ENCODE data around the gene B3GAT1.

The B3GAT1 gene

DNA sequence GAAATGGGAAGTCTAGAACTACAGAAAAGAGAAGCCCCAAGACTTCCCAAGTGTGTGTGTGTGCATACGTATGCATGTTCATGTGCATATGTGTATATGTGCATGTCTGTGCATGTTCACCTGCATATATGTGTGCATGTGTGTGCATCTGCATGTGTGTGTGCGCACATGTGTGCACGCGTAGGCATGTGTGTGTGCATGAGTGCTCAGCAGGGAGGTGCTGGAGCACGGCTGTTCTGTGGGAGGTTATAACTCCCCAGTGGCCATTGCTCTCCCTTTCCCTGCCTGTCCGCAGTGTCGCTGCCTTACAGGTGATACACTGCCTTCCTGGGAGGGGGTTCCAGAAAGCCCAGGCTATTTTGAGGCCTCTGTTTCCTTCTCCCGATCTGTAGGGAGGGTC is 29.8 kb downstream of the B3GAT1 start:
- no peak overlapping the region for H2AFZ ChIP-seq (ENCODE audit: low read depth, low read length)
- peaks cover 3% of the 10 kb centered on the region for H4K20me1 ChIP-seq (ENCODE audit: insufficient read depth, low read length)
- H3K27me3 ChIP-seq (ENCODE audit: insufficient read depth, low read length, poor library complexity) = no peaks in the 10 kb centered on the region
- H3K9me3 ChIP-seq (ENCODE audit: insufficient read depth, low read length, severe bottlenecking) = no peaks in the 10 kb centered on the region
- H3K4me1 ChIP-seq (ENCODE audit: insufficient read depth, low read length) = peaks cover 20% of the 10 kb centered on the region
- no peak overlapping the region for H3K4me3 ChIP-seq (ENCODE audit: low read depth in 1 of 2, low read length in 2 of 2)
- no peak overlapping the region for H3K27ac ChIP-seq (ENCODE audit: low read length)
- H3K4me2 ChIP-seq (ENCODE audit: insufficient read depth, low read length) = no peak overlapping the region
- no peak for TF ChIP-seq EZH2 (IDR thresholded peaks at IDR 0.05; ENCODE audit: borderline replicate concordance, low read depth, low read length, severe bottlenecking)
- TF ChIP-seq, protein P1, sequence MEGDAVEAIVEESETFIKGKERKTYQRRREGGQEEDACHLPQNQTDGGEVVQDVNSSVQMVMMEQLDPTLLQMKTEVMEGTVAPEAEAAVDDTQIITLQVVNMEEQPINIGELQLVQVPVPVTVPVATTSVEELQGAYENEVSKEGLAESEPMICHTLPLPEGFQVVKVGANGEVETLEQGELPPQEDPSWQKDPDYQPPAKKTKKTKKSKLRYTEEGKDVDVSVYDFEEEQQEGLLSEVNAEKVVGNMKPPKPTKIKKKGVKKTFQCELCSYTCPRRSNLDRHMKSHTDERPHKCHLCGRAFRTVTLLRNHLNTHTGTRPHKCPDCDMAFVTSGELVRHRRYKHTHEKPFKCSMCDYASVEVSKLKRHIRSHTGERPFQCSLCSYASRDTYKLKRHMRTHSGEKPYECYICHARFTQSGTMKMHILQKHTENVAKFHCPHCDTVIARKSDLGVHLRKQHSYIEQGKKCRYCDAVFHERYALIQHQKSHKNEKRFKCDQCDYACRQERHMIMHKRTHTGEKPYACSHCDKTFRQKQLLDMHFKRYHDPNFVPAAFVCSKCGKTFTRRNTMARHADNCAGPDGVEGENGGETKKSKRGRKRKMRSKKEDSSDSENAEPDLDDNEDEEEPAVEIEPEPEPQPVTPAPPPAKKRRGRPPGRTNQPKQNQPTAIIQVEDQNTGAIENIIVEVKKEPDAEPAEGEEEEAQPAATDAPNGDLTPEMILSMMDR (IDR thresholded peaks at IDR 0.05; ENCODE audit: borderline replicate concordance, extremely low read depth, low read length, poor library complexity, severe bottlenecking) = no peak
- no peak for DNase-seq
- H3K9ac ChIP-seq (ENCODE audit: low read depth, low read length) = no peak overlapping the region
- no peaks in the 10 kb centered on the region for H3K79me2 ChIP-seq (ENCODE audit: insufficient read depth, low read length)
- no peaks in the 10 kb centered on the region for H3K36me3 ChIP-seq (ENCODE audit: insufficient read depth, low read length)
- no peak for ATAC-seq (ENCODE audit: insufficient read depth, low read depth)

DNA sequence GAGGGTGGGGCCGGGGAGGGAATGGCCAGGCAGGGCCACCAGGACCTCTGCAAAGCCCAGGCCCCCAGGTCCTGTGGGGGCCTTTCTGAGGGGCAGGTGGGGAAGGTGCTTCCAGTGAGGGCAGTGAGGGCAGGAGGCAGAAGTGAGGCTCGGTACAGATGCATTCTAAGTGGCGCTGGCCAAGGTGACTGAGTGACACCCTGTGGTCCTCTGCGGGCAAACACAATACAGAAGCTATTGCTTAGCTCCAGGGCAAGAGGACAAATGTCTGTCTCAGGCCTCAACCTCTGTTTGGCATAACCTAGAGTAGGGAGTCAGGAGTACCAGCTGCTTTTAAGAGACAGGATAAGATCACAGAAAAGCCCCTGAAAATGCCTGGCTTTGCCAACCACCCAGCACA is 31.3 kb downstream of the B3GAT1 start:
- ATAC-seq (ENCODE audit: insufficient read depth, low read depth) = no peak; the same call in 2 of the 3 replicates
- H3K79me2 ChIP-seq (ENCODE audit: insufficient read depth, low read length) = no peaks in the 10 kb centered on the region
- no peak for DNase-seq
- no peak overlapping the region for H3K4me3 ChIP-seq (ENCODE audit: low read depth in 1 of 2, low read length in 2 of 2)
- no peaks in the 10 kb centered on the region for H3K9me3 ChIP-seq (ENCODE audit: insufficient read depth, low read length, severe bottlenecking)
- peaks cover 5% of the 10 kb centered on the region for H3K4me1 ChIP-seq (ENCODE audit: insufficient read depth, low read length)
- H3K27ac ChIP-seq (ENCODE audit: low read length) = no peak overlapping the region
- H3K27me3 ChIP-seq (ENCODE audit: insufficient read depth, low read length, poor library complexity) = no peaks in the 10 kb centered on the region
- H3K36me3 ChIP-seq (ENCODE audit: insufficient read depth, low read length) = no peaks in the 10 kb centered on the region
- H4K20me1 ChIP-seq (ENCODE audit: insufficient read depth, low read length) = no peaks in the 10 kb centered on the region; the same call in 1 of the 2 replicates
- H2AFZ ChIP-seq (ENCODE audit: low read depth, low read length) = no peak overlapping the region
- no peak overlapping the region for H3K4me2 ChIP-seq (ENCODE audit: insufficient read depth, low read length)
- H3K9ac ChIP-seq (ENCODE audit: low read depth, low read length) = no peak overlapping the region
- TF ChIP-seq, protein P1 (IDR thresholded peaks at IDR 0.05; ENCODE audit: borderline replicate concordance, extremely low read depth, low read length, poor library complexity, severe bottlenecking) = peak; percentile 27
- TF ChIP-seq EZH2 (IDR thresholded peaks at IDR 0.05; ENCODE audit: borderline replicate concordance, low read depth, low read length, severe bottlenecking) = no peak

DNA sequence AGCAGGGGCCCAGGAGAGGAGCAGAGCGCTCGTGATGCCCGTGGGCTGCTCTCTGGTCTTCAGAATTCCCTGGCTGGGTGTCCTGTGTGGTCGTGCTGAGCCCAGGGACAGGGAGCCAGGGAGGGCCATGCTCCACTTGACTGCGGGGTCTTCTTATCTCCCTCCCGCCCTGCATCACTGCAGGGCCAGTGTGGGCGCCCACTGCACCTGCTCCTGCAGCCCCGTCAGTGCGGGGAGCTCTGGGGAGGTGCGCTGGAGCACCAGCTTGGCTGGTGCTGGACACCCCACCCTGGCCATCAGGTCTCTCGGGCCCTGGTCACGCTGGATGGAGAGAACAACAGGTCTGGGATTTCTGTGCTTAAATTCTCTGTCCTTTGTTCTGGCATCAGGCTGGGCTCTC is 31.8 kb downstream of the B3GAT1 start:
- H3K36me3 ChIP-seq (ENCODE audit: insufficient read depth, low read length) = no peaks in the 10 kb centered on the region

More for the DNA sequence above, 31.8 kb downstream of the B3GAT1 start:
- Histone ChIP-seq H3K4me3 (ENCODE audit: low read depth in 1 of 2, low read length in 2 of 2) (no peak overlapping the region), H4K20me1 (ENCODE audit: insufficient read depth, low read length) (no peaks in the 10 kb centered on the region; the same call in 1 of the 2 replicates), H2AFZ (ENCODE audit: low read depth, low read length) (no peak overlapping the region), H3K4me2 (ENCODE audit: insufficient read depth, low read length) (no peak overlapping the region), H3K27ac (ENCODE audit: low read length) (no peak overlapping the region), H3K27me3 (ENCODE audit: insufficient read depth, low read length, poor library complexity) (no peaks in the 10 kb centered on the region), H3K9ac (ENCODE audit: low read depth, low read length) (no peak overlapping the region), H3K4me1 (ENCODE audit: insufficient read depth, low read length) (no peaks in the 10 kb centered on the region), H3K79me2 (ENCODE audit: insufficient read depth, low read length) (no peaks in the 10 kb centered on the region), H3K9me3 (ENCODE audit: insufficient read depth, low read length, severe bottlenecking) (no peaks in the 10 kb centered on the region)
- no peak for TF ChIP-seq EZH2 (IDR thresholded peaks at IDR 0.05; ENCODE audit: borderline replicate concordance, low read depth, low read length, severe bottlenecking)
- TF ChIP-seq, protein P1 (IDR thresholded peaks at IDR 0.05; ENCODE audit: borderline replicate concordance, extremely low read depth, low read length, poor library complexity, severe bottlenecking) = no peak
- DNase-seq (no peak), ATAC-seq (ENCODE audit: insufficient read depth, low read depth) (no peak)

All from DND-41 (cell line).